ENCODE results near the gene PTPRR.

Gene PTPRR

DNA sequence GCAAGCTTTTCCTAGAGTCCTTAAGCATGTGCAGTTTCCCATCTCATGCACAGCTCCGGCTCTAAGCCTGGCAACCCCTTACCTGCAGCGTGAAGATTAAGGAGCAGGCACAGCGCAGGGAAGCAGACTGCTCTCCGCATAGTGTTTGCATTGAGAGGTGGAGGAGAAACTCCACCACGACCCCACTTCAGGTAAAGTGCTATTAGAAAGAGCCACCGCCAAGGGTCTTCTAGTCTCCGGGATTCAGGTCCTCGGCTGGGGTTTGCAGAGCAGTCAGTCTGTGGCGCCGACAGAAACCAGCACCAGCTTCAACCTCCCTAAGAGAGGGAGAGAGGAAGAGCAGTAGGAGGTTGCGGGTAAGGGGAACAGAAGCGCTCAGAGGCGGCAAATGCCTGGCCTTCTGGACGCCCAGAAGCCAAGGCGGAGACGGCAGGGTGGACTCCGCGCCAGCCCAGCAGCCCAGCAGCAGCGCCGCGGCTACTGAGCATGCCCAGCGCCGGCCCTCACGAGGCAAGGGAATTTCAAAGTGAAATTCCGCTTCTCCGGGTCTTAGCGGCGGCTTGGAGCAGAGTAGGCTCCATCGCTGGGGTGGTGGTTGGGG is at the start of gene PTPRR:
PTPRR (minus strand) TSS at position 488 of the 601 bp plus-strand sequence; CDS start at position 140, 348 bp downstream.
- DNase-seq, result no peak

DNA sequence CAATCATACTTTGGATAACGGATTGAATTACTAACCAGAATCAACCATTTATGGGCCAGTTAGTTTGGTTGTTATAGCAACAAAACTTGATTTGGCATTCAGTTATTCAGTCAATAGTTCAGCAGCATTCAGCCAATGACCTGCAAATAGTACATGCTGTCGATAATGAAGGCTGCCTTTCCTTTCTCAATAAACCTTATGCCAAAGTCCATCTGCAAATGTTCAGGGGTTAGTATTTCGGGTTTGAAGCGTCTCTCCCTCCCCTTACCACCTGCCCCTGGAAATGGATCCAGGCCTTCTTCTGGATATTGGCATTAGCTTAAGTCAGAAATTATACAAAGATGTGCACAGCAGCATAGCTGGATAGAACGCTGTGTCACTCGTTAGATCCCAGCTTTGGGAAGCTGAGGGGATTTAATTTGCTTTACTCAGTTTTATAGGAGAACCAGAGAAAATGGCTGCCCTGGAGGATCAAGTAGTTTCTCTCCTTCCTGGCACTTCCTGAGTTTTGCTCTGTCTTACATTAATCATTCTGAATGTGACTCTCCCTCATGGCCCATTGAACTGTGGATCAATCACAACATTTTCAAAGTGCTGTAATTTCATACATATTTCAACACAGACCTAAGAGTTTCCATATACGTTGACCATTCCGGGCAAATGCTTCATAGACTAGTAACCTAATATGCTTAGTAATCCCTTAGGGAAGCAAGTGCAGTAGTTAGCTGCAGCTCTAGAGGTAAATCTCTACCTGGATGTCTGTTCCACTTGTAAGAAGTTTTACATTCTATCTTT is 46.7 kb upstream of the PTPRR start:
- no peak for DNase-seq

DNA sequence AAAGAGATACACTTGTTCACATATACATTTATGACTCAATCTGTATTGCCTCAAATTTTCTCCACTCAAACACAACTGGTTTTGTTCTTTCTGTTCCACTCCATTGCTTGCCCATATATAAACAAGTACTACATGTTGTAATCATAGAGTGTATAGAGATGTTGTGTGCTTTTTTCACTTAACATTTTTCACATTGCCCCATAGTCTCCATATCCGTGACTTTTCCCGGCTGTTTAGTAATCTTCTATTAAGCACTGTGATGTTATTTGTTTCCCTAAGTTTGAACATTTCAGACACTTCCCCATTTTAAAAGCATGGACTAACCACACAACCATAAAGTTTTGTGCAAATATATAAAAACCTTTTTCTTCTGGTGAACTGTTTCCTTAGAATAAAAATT is 45.5 kb upstream of the PTPRR start:
- DNase-seq, result no peak

DNA sequence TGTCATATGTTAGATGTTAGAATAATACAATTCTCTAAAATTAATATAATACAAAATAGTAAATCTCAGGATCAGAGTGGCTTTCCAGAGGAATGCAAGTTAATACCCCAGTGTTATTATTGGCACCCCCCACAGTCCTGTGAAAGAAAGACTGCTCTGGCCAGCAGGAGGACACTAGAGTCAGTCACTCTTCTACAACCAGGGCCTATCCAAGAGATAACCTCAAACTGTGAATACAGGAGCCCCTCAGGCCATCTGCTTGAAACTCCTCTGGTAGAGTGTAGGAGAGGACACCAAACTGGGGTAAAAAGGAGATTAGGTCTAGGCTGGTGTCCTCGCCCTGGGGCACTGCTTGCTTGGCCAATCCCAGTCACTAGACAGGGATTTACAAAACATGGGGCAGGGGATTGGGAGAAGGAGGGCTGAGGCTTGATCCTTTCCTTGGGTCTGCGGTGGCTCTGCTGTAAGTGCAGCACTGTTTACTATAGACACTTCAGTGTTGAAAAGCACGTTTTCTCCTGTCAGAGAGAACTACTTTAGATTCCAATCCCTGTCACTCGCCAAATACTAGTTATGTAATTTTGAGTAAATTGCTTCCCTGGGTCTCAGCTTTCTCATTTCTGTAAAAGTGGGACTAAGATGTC is 44.5 kb upstream of the PTPRR start:
- no peak for DNase-seq

DNA sequence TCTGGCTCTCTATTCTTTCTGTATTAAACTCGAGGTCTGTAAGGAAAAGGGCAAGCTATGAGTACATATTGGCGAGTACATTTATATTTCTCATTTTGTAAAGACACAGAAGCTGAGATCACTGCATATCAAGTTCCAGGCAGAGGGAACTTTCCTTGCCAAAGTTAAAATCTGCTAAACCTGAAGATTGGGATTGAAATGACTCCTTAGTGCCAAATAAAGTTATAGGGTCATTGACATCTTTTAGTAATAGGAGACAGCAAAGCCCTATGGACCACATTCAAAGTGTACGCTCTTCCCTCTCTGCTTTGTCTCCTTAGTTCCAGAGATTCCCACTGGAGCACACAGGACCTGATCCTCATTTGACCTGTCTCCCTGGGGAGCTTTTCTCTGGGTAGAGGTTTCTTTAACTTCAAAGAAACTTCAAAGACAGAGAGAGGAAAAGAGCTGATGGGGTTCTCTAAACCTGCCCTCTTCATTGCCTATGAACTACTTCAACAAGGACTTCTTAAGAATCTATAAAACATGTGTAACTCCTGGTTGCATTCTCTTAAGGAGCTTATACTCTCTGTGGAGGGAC is 42.6 kb upstream of the PTPRR start:
- no peak for DNase-seq

GRCh38 chr12:70962226-70962794 is 41.8 kb upstream of the PTPRR start:
- no peak for DNase-seq

DNA sequence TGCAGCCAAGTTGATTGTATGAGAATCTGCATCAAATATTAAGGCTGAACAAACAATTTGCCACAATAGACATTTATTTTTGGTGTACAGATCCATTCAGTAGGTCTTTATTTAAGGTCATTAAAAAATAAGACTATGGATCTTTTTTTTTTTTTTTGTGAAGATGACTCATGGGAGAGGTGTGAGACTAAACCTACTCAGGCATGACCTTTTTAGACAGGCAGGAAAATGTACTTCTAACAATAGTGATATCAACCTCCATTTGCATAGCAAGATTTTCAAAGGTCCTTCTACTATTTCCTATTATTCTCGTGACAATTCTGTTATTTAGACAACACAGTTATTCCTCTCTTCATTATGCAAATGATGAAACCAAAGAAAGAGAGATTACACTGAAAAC is 39.9 kb upstream of the PTPRR start:
- no peak for DNase-seq

GRCh38 chr12:70955415-70955814 is 34.9 kb upstream of the PTPRR start:
- no peak for DNase-seq

GRCh38 chr12:70950451-70950850 is 29.9 kb upstream of the PTPRR start:
- no peak for DNase-seq

DNA sequence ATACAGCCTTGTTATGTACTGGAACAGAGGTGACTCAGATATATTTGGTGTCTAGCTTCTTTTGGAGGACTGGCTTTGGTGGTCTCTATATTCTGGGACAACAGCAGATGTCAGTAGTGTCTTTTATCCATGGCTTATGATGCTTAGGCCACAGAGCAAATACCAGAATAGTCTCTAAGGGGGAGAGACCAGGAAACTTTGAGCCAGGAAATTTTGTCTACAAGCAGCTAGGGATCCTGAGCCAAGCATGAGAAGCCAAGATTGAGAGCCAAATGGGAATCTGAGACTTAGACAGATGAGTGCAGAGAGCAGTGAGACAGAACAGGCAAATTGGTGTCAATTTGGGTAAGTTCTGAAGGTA is 28.4 kb upstream of the PTPRR start:
- DNase-seq, result no peak

- no peak for DNase-seq
Observed at GRCh38 chr12:70948236-70948975, 27.9 kb upstream of the PTPRR start.

GRCh38 chr12:70936203-70936813 is 15.8 kb upstream of the PTPRR start:
- DNase-seq, result no peak

DNA sequence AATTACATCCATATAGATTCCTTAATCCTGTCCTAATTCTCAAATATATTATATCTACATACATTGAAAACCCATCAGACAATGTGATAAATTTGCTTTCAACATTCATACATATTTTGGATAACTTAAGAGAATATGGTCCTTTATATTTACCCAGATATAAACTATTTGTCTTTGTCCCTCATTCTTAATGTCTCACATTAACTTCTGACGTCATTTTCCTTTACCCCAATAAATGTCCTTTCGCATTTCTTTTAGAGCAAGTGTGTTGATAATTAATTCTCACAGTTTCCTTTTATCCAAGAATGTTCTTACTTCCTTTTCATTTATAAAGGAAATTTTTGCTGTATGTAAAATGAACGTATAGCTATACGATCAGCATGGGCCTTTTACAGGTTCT is 12.6 kb upstream of the PTPRR start:
- DNase-seq, result no peak

DNA sequence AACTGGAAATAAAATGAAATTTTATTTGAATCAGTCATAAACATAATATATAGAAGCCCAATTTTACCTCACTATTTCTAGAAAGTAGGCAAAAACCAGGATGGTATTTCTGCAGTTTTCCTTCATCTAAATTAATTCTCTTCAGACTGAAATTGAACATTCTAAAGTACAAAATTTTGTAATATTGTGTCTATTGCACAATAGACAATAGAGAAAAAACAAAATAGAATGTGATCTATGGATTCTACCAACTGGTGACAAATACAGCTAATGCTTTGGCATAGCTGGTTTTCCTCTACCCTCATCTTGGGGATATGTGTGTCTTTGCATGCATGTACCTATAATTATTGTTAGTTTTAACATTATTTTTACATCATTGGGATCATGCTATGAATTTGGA is 8.5 kb upstream of the PTPRR start:
- no peak for DNase-seq

DNA sequence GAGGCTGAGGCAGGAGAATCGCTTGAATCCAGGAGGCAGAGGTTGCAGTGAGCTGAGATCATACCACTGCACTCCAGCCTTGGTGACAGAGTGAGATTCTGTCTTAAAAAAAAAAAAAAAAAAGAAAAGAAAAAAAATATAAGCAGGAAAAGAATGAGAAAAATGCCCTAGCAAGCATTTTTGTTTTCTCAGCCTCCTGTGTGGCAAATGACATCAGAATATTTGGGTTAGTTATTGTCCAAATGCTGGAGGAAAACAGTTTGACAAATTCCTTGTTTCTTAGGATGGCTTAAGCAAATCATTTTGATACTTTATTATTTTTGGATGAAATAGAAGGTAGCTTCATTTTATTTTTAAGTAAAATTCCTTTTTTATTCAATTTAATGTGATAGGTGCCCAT is 7.5 kb upstream of the PTPRR start:
- DNase-seq, result no peak

DNA sequence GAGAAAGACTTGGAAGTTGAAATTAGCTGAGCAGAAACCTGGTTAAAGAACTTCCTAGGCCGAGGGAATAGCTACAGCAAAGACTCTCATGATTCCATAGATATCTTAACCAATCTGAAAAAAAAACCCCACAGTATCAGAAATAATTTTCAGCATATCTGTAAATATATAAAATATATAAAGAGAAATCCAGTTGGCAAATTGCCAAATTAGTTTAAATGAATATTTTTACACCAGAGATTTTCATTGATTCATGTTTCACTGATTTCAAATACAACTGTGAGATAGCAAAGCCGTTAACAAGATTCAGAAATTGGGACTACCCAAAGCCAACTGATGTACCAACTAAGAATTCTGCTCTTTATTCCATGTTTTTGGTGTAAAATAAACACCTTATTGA is 6.8 kb upstream of the PTPRR start:
- DNase-seq, result no peak

- DNase-seq, result no peak
Observed at GRCh38 chr12:70925539-70925938, 5.0 kb upstream of the PTPRR start.

- DNase-seq, result no peak
Observed at GRCh38 chr12:70920891-70921290, 353 bp upstream of the PTPRR start.

GRCh38 chr12:70919597-70920035 is 922 bp downstream of the PTPRR start:
- no peak for DNase-seq

GRCh38 chr12:70919176-70919575 is 1.4 kb downstream of the PTPRR start:
- no peak for DNase-seq

GRCh38 chr12:70918321-70918720 is 2.2 kb downstream of the PTPRR start:
- DNase-seq, result no peak

DNA sequence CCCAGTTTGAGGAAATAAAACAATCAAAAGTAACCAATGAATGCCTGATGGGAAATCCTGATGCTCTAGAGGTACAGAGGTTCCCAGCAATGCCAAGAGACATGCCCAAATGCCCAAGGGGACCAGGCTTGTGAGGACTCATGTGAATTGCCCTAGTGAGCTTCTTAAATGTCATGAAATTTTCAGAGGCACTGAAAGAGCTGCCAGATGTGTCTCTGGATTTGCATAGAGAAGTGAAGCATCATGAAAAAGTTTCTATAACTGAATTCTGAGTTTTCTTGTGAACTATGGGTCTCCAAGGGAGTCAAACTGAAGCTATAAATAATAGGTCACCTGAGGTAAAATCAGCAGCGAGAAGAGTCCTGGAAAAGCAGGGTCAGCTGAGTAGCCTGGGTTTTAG is 9.9 kb downstream of the PTPRR start:
- no peak for DNase-seq
